HG03575 (cell line): ENCODE data around the gene ROPN1B.
"Not testable (repeated sequence)": the region's sequence is repeated elsewhere in the genome, so short reads cannot be mapped to it uniquely, and the experiment has no call there.

Experiments
- ATAC-seq: cut with Tn5 transposase; IDR thresholded peaks from one replicate; pipeline ENCODE4 v1.9.1; 2021; ENCODE audit not compliant: unreplicated experiment, insufficient number of reproducible peaks, low FRiP score; ENCODE audit errors: extremely low read depth

Gene ROPN1B

GRCh38 chr3:125996751-125997150, 27.8 kb downstream of the ROPN1B start:
- not testable (repeated sequence) for ATAC-seq

- ATAC-seq, result no peak
These were observed 33.2 kb downstream of the ROPN1B start for GRCh38 chr3:126002189-126002588.

- no peak for ATAC-seq
These were observed 34.6 kb downstream of the ROPN1B start for GRCh38 chr3:126003447-126004190.

- no peak for ATAC-seq
These were observed 35.2 kb downstream of the ROPN1B start for GRCh38 chr3:126004217-126004616.

GRCh38 chr3:126004692-126005091, 35.7 kb downstream of the ROPN1B start:
- no peak for ATAC-seq

GRCh38 chr3:126005951-126006350, 37.0 kb downstream of the ROPN1B start:
- ATAC-seq, result no peak

- ATAC-seq, result no peak
These were observed 39.2 kb downstream of the ROPN1B start for GRCh38 chr3:126008219-126008618.

- no peak for ATAC-seq
These were observed 40.2 kb downstream of the ROPN1B start for GRCh38 chr3:126009181-126009580.

GRCh38 chr3:126013751-126014156, 44.8 kb downstream of the ROPN1B start:
- no peak for ATAC-seq

GRCh38 chr3:126014252-126014651, 45.3 kb downstream of the ROPN1B start:
- no peak for ATAC-seq

GRCh38 chr3:126015075-126015474, 46.1 kb downstream of the ROPN1B start:
- ATAC-seq, result no peak

GRCh38 chr3:126016616-126017015, 47.6 kb downstream of the ROPN1B start:
- no peak for ATAC-seq

GRCh38 chr3:126017362-126017761, 48.4 kb downstream of the ROPN1B start:
- ATAC-seq, result no peak

GRCh38 chr3:126018545-126018944, 49.6 kb downstream of the ROPN1B start:
- ATAC-seq, result no peak

GRCh38 chr3:126018995-126019394, 50.0 kb downstream of the ROPN1B start:
- no peak for ATAC-seq

GRCh38 chr3:126019683-126020082, 50.7 kb downstream of the ROPN1B start:
- ATAC-seq, result no peak

GRCh38 chr3:126021224-126021623, 52.2 kb downstream of the ROPN1B start:
- ATAC-seq, result no peak

- no peak for ATAC-seq
These were observed 52.7 kb downstream of the ROPN1B start for GRCh38 chr3:126021702-126022101.

GRCh38 chr3:126022741-126023359, 53.9 kb downstream of the ROPN1B start:
- ATAC-seq, result no peak

GRCh38 chr3:126023390-126023789, 54.4 kb downstream of the ROPN1B start:
- ATAC-seq, result no peak
